HG03354 (cell line): ENCODE results near the gene NEK11.
"Not testable (repeated sequence)": the region's sequence is repeated elsewhere in the genome, so short reads cannot be mapped to it uniquely, and the experiment has no call there.

Experiments
- ATAC-seq: cut with Tn5 transposase; IDR thresholded peaks from one replicate; pipeline ENCODE4 v1.9.1; 2021; ENCODE audit warnings: mild to moderate bottlenecking; ENCODE audit not compliant: unreplicated experiment, poor library complexity, severe bottlenecking

Gene NEK11

GRCh38 chr3:131279577-131279976 lies 252.9 kb downstream of the NEK11 start:
- ATAC-seq = no peak

- no peak for ATAC-seq
Observed at GRCh38 chr3:131282379-131282778, 255.7 kb downstream of the NEK11 start.

DNA sequence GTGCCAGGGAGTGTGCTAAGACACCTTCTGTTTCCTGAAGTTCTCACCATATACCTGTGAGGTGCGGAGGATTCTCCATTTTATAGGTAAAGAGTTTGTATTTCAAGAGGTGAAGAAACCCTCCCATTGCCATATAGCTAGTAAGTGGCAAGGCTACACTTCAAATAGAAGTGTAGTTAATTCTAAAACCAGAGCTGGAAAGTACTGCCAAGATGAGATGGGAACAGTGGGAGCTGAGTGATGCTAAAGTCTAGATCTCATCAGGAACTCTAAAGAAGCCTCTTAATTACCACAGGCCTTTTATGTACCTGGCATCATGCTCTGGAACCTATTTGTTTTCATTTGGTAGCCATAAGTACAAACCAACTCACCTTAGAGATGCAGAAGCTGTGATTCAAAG lies 256.3 kb downstream of the NEK11 start:
- no peak for ATAC-seq

DNA sequence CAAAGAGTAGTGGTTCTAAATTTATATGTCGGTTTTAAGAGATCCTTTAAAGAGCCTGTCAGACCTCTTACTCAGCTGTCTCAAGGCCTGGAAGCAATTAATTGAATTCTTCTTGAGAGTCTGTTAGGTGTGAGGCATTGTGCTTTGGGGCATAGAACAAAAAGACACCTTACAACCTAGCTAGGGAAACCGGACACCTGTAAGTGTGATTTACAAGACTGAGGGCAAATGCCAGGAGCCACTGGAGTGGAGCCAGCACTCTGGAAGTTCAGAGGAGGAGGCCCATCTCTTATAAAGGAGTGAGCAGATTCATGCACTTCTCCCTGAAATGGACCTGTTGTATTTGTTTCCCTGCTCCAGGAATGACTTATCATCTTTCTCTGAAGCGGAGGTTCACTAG lies 257.2 kb downstream of the NEK11 start:
- no peak for ATAC-seq

DNA sequence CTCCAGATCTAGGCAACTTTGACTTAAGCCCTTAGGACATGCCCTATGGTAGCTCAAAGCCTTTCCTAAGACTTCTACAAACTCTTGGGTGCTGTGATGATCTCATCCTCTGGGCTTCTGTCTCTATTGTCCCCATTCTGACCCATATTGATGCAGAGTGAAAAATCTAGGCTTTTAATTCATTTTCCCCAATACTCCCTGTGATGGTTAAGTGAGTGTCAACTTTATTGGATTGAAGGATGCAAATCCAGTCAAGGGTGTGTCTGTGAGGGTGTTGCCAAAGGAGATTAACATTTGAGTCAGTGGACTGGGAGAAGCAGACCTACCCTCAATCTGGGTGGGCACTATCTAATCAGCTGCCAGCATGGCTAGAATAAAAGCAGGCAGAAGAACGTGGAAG lies 257.6 kb downstream of the NEK11 start:
- no peak for ATAC-seq

DNA sequence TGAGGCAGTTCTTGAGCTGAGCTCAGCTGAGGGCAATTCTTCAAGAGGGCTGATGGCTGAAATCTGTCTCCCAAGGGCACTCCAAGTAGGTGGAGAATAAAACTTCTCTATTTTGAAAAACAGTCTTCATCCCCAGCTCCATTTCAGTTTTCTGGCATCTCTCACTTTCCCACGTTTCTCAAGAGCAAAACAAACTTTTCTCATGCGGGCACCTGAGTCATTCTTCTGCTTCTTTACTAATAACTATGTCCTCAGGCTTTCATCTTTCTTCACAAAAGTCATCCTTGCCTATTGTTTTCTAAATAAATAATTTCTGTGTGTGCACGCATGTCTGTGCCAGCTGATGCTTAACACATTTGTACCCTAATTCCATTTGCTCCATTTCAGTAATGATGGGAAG lies 258.8 kb downstream of the NEK11 start:
- no peak for ATAC-seq

- ATAC-seq = no peak
Observed at GRCh38 chr3:131299836-131300235, 273.2 kb downstream of the NEK11 start.

GRCh38 chr3:131303848-131304247 lies 277.2 kb downstream of the NEK11 start:
- no peak for ATAC-seq

DNA sequence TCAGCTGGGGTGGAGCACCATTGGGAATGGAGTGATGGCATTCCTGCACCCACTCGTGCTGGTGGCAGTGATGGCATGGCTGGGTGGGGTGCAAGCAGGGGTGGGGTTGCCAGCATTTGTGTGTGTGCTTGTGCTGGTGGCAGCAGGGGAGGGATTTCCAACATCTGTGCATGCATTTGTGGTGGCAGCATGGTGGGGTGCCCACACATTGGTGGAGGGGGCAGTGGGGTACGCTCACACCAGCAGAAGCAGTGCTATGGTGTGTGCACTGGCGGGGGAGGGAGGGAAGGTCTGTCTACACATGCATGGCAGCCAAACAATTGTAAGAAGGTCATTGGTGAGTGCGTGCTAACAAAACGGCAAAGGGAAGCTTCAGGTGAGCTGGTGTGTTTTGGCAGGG lies 278.2 kb downstream of the NEK11 start:
- no peak for ATAC-seq

- ATAC-seq = no peak
Observed at GRCh38 chr3:131306242-131306641, 279.6 kb downstream of the NEK11 start.

GRCh38 chr3:131314318-131314717 lies 287.6 kb downstream of the NEK11 start:
- ATAC-seq = no peak

DNA sequence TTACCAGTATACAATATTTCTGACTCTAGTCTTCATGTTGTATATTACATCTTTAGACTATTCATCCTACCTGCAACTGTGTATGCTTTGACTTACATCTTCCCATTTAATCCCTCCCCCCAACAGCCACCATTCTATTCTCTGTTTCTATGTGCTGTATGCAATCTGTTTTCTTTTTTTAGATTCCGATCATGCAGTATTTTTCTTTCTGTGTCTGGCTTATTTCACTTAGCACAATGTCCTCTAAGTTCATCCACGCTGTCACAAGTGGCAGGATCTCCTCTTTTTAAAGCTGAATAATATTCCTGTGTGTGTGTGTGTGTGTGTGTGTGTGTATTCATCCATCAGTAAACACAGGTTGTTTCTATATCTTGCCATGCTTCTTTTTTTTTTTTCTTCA lies 288.5 kb downstream of the NEK11 start:
- ATAC-seq = no peak

- no peak for ATAC-seq
Observed at GRCh38 chr3:131317667-131318066, 291.0 kb downstream of the NEK11 start.

DNA sequence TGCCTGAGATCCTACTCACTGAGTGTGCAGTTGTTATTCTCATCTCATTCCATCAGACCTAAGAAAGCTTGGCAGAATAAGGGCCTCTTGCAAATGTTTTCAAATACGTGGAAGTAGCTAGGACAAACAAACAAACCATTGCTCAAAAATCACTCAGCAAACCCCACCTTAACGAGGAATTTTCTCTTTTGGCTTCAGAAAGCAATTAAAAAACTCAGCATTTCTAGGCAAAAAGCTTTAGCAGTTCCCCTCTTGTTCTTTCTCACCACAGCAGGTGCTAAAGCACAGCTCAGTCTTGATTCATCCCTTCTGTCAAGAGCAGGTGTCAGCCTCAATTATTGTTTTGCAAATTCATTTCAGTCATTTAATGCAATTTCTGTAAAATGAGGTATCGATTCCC lies 296.3 kb downstream of the NEK11 start:
- ATAC-seq = no peak

GRCh38 chr3:131323792-131324191 lies 297.1 kb downstream of the NEK11 start:
- no peak for ATAC-seq

GRCh38 chr3:131324923-131325322 lies 298.2 kb downstream of the NEK11 start:
- no peak for ATAC-seq

GRCh38 chr3:131326307-131326706 lies 299.6 kb downstream of the NEK11 start:
- ATAC-seq = no peak

- no peak for ATAC-seq
Observed at GRCh38 chr3:131328721-131329120, 302.0 kb downstream of the NEK11 start.

GRCh38 chr3:131329774-131330173 lies 303.1 kb downstream of the NEK11 start:
- no peak for ATAC-seq

DNA sequence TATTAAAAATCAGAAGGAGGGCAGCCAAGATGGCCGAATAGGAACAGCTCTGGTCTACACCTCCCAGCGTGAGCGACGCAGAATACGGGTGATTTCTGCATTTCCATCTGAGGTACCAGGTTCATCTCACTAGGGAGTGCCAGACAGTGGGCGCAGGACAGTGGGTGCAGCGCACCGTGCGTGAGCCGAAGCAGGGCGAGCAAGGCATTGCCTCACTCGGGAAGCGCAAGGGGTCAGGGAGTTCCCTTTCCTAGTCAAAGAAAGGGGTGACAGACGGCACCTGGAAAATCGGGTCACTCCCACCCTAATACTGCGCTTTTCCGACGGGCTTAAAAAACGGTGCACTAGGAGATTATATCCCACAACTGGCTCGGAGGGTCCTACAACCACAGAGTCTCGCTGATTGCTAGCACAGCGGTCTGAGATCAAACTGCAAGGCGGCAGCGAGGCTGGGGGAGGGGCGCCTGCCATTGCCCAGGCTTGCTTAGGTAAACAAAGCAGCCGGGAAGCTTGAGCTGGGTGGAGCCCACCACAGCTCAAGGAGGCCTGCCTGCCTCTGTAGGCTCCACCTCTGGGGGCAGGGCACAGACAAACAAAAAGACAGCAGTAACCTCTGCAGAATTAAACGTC lies 304.9 kb downstream of the NEK11 start:
- not testable (repeated sequence) for ATAC-seq

DNA sequence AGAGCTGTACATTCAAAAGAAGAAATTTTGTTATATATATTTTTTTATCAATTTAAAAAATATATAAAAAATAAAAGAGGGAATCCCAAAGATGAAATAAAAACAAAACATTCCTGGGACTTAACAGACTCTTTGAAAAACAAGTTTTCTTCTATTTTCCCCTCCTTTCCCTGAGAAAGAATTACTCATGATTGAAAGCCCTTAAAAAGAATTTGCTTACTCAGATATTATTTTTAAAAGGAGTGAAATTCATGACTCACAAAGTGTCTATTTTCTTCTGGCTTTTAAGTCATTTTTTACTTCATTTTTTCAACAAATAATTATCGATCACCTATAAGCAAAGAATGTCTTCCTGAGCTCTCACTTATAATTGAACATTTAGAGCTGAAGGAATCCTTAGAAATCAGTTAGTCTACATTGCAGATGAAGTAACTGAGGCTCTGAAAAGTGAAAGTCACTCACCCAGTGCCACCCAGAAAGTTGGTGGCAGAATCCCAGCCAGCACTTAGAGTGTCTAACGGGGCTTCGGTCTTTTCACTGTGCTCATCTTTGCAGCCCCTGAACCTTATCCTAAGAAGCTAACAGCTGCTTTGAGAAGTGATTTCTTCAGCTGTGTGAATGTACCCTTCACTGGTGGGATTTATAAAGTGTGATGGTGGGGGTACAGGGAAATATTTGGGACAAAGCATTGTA lies 312.4 kb downstream of the NEK11 start:
- no peak for ATAC-seq

DNA sequence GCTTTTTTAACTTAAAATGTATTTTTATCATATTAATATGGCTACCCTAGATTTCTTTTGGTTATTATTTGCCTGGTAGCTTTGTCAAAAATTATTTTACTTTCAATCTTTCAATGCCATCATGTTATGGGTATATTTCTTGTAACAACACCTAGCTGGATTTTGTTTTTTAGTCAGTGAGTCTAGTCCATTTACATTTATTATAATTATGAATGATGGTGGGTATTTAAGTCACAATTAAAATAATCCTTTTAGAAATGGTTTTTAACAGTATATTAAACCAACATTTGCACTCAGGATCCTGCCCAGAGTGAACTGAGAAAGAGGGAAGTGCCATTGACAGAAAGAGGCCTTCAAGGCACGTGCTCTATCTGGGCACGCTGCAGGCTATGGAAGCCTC lies 315.1 kb downstream of the NEK11 start:
- ATAC-seq = no peak
